MM.1S (cell line): Measurements from ENCODE around the gene EMX2.

ENCODE experiments used
- DNase-seq: peaks from one replicate; pipeline ENCODE4 v3.0.0-alpha.2; 2015
- H2AFZ ChIP-seq: fragments of 300-600 bp; sonication (generic); 2 replicates; pipeline ENCODE4 v1.6.0; 2016; ENCODE audit warnings: antibody characterized with exemption, low read length
- H3F3A ChIP-seq: fragments of 300-600 bp; sonication (generic); 2 replicates; pipeline ENCODE4 v1.6.1; 2016; ENCODE audit warnings: mild to moderate bottlenecking, antibody characterized with exemption, low read length, moderate library complexity, mixed read lengths; ENCODE audit not compliant: insufficient read depth
- H3K27ac ChIP-seq: fragments of 300-600 bp; sonication (generic); 2 replicates; pipeline ENCODE4 v1.5.1; 2016; ENCODE audit warnings: mild to moderate bottlenecking, low read length
- H3K27me3 ChIP-seq: fragments of 300-600 bp; sonication (generic); replicated peaks from 2 replicates; pipeline ENCODE4 v1.6.0; 2016; ENCODE audit warnings: low read length; ENCODE audit not compliant: insufficient read depth
- H3K36me3 ChIP-seq: fragments of 300-600 bp; sonication (generic); replicated peaks from 2 replicates; pipeline ENCODE4 v1.6.1; 2016; ENCODE audit warnings: mild to moderate bottlenecking, low read length, mixed read lengths; ENCODE audit not compliant: insufficient read depth
- H3K4me1 ChIP-seq: fragments of 300-600 bp; sonication (generic); 2 replicates; pipeline ENCODE4 v1.6.1; 2016; ENCODE audit warnings: low read length, mixed read lengths
- H3K4me2 ChIP-seq: fragments of 300-600 bp; sonication (generic); 2 replicates; pipeline ENCODE4 v1.6.0; 2016; ENCODE audit warnings: low read depth, low read length
- H3K4me3 ChIP-seq: fragments of 300-600 bp; sonication (generic); 2 replicates; pipeline ENCODE4 v1.5.1; 2016; ENCODE audit warnings: low read length, mixed read lengths
- H3K79me2 ChIP-seq: fragments of 300-600 bp; sonication (generic); 2 replicates; pipeline ENCODE4 v1.6.1; 2016; ENCODE audit warnings: mixed run types, low read length, mixed read lengths
- H3K9ac ChIP-seq: fragments of 300-600 bp; sonication (generic); 2 replicates; pipeline ENCODE4 v1.6.1; 2016; ENCODE audit warnings: low read length, mixed read lengths
- H3K9me2 ChIP-seq: fragments of 300-600 bp; sonication (generic); replicated peaks from 2 replicates; pipeline ENCODE4 v1.6.1; 2016; ENCODE audit warnings: mild to moderate bottlenecking, low read length, mixed read lengths; ENCODE audit not compliant: insufficient read depth
- H3K9me3 ChIP-seq: fragments of 300-600 bp; sonication (generic); replicated peaks from 2 replicates; pipeline ENCODE4 v1.6.1; 2016; ENCODE audit warnings: mild to moderate bottlenecking, low read length, mixed read lengths; ENCODE audit not compliant: insufficient read depth
- H4K20me1 ChIP-seq: fragments of 300-600 bp; sonication (generic); 2 replicates; pipeline ENCODE4 v1.6.1; 2016; ENCODE audit warnings: mild to moderate bottlenecking, low read length, moderate library complexity, mixed read lengths; ENCODE audit not compliant: insufficient read depth
- CTCF ChIP-seq: fragments of 300-600 bp; sonication (generic); IDR thresholded peaks from 2 replicates; pipeline ENCODE4 v1.5.1; 2016; ENCODE audit warnings: antibody characterized with exemption, low read length, mixed read lengths
- EZH2 ChIP-seq: fragments of 300-600 bp; sonication (generic); optimal IDR thresholded peaks from 2 replicates; pipeline ENCODE3; 2017; ENCODE audit warnings: low read depth, mild to moderate bottlenecking, antibody characterized with exemption, low read length, mixed read lengths
- EZH2phosphoT487 ChIP-seq: fragments of 300-600 bp; sonication (generic); IDR thresholded peaks from 2 replicates; pipeline ENCODE4 v1.6.1; 2018; ENCODE audit warnings: antibody characterized with exemption, low read length

EMX2 gene

DNA sequence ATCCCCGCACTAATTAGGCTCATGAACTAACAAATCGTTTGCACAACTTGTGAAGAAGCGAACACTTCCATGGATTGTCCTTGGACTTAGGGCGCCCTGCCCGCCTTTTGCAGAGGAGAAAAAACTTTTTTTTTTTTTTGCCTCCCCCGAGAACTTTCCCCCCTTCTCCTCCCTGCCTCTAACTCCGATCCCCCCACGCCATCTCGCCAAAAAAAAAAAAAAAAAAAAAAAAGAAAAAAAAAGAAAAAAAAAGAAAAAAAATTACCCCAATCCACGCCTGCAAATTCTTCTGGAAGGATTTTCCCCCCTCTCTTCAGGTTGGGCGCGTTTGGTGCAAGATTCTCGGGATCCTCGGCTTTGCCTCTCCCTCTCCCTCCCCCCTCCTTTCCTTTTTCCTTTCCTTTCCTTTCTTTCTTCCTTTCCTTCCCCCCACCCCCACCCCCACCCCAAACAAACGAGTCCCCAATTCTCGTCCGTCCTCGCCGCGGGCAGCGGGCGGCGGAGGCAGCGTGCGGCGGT, at the start of gene EMX2:
Gene EMX2, plus strand, starts transcription at position 41 of the 519 bp plus-strand sequence. CDS start 522 bp downstream, outside the sequence.
- no peak within 1 kb of the TSS for H2AFZ ChIP-seq
- no peaks in the 10 kb centered on the region for H3F3A ChIP-seq
- H3K9me3 ChIP-seq: no peaks in the 10 kb centered on the region
- H3K9ac ChIP-seq: no peak within 1 kb of the TSS
- TF ChIP-seq CTCF (no peak), EZH2phosphoT487 (no peak), EZH2 (no peak)
- H3K4me2 ChIP-seq: no peak within 1 kb of the TSS
- H3K9me2 ChIP-seq: no peaks in the 10 kb centered on the region
- H3K36me3 ChIP-seq: no peaks in the 10 kb centered on the region
- no peak within 1 kb of the TSS for H3K4me3 ChIP-seq
- H3K27me3 ChIP-seq: no peaks in the 10 kb centered on the region
- DNase-seq: no peak
- H3K79me2 ChIP-seq: no peaks in the 10 kb centered on the region
- no peaks in the 10 kb centered on the region for H3K4me1 ChIP-seq
- no peak within 1 kb of the TSS for H3K27ac ChIP-seq
- H4K20me1 ChIP-seq: no peaks in the 10 kb centered on the region

DNA sequence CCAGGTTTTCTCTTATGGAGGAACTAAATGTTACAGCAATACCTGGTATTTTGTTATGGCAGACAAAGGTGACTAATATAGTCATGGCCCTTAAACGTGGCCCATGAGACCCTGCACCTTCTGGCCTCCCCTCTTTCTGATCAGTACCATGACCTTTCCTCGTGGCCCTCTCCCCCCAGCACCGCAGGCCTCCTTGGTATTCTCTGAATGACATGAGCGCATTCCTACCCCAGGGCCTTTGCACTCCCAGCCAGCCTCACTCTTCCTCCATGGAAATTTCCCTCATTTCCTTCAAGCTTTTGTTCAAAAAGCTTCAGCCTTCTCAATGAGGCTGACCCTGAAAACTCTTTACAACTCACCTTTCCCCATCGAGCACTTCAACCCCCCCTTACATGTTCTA, 46.5 kb upstream of the EMX2 start:
- Histone ChIP-seq H3K9ac (no peak overlapping the region), H3F3A (no peaks in the 10 kb centered on the region), H3K27me3 (no peaks in the 10 kb centered on the region), H3K9me2 (no peaks in the 10 kb centered on the region), H2AFZ (peak overlapping the region; percentile 8; the same call in 1 of the 2 replicates), H3K79me2 (no peaks in the 10 kb centered on the region), H3K4me3 (no peak overlapping the region), H3K4me2 (no peak overlapping the region), H3K4me1 (peaks cover 14% of the 10 kb centered on the region), H3K9me3 (no peaks in the 10 kb centered on the region), H4K20me1 (no peaks in the 10 kb centered on the region), H3K36me3 (no peaks in the 10 kb centered on the region), H3K27ac (no peak overlapping the region)
- no peak for DNase-seq
- TF ChIP-seq CTCF (no peak), EZH2 (no peak)

- TF ChIP-seq EZH2phosphoT487 (no peak), CTCF (peak; percentile 93)
- no peaks in the 10 kb centered on the region for H3K79me2 ChIP-seq
- H3K9ac ChIP-seq: no peak overlapping the region
- no peaks in the 10 kb centered on the region for H4K20me1 ChIP-seq
- peak; percentile 73 for DNase-seq
- H3F3A ChIP-seq: no peaks in the 10 kb centered on the region
- H3K27me3 ChIP-seq: no peaks in the 10 kb centered on the region
- H3K4me1 ChIP-seq: peaks cover 13% of the 10 kb centered on the region
- H3K4me2 ChIP-seq: no peak overlapping the region
- no peaks in the 10 kb centered on the region for H3K9me2 ChIP-seq
- H3K4me3 ChIP-seq: no peak overlapping the region
- no peaks in the 10 kb centered on the region for H3K9me3 ChIP-seq
- no peaks in the 10 kb centered on the region for H3K36me3 ChIP-seq
- peak overlapping the region; percentile 8 for H2AFZ ChIP-seq
- H3K27ac ChIP-seq: no peak overlapping the region
These were observed 45.9 kb upstream of the EMX2 start for GRCh38 chr10:117496616-117497028.
